Muscle layer of colon (tissue), 2 donors: ENCODE measurements around the gene COX7A1.
A peak's percentile ranks its signal among the peaks of the same experiment; 100 is the strongest.
"Not testable (repeated sequence)": the region's sequence is repeated elsewhere in the genome, so short reads cannot be mapped to it uniquely, and the experiment has no call there.

ENCODE experiments used
- H3K27ac ChIP-seq: one replicate; pipeline ENCODE4 v1.7.0; 2013; ENCODE audit warnings: low read depth, mild to moderate bottlenecking, low read length, moderate library complexity
- H3K27me3 ChIP-seq, 2 donors: one replicate each; pipeline ENCODE4 v1.7.0; 2013; ENCODE audit warnings: low read length in 2 of 2, mild to moderate bottlenecking in 2 of 2; ENCODE audit not compliant: insufficient read depth in 2 of 2, control insufficient read depth in 1 of 2
- H3K36me3 ChIP-seq: one replicate; pipeline ENCODE4 v1.7.0; 2013; ENCODE audit warnings: mild to moderate bottlenecking, low read length; ENCODE audit not compliant: insufficient read depth
- H3K4me1 ChIP-seq: one replicate; pipeline ENCODE4 v1.7.0; 2013; ENCODE audit warnings: mild to moderate bottlenecking, low read length; ENCODE audit not compliant: insufficient read depth
- H3K4me3 ChIP-seq, 2 donors: one replicate each; pipeline ENCODE4 v1.7.0; 2013; ENCODE audit warnings: low read length in 2 of 2, low read depth in 1 of 2, mild to moderate bottlenecking in 1 of 2, moderate library complexity in 1 of 2
- H3K9ac ChIP-seq: one replicate; pipeline ENCODE4 v1.7.0; 2013; ENCODE audit warnings: low read length
- H3K9me3 ChIP-seq: one replicate; pipeline ENCODE4 v1.7.0; 2013; ENCODE audit warnings: mild to moderate bottlenecking, low read length
- donor health status: abdominal sarcoma.
- donor health status: Adenocarcinoma of cecum.

The COX7A1 gene

GRCh38 chr19:36141039-36141927, 11.0 kb downstream of the COX7A1 start:
- Histone ChIP-seq H3K9ac (peak overlapping the region; percentile 27), H3K4me1 (peaks cover 21% of the 10 kb centered on the region)

GRCh38 chr19:36140304-36141038, 11.8 kb downstream of the COX7A1 start:
- H3K4me1 ChIP-seq, result peaks cover 22% of the 10 kb centered on the region
- H3K9ac ChIP-seq, result peak overlapping the region; percentile 100
- H3K4me3 ChIP-seq, result peak overlapping the region; percentile 84 to 96

More at GRCh38 chr19:36141039-36141927, 11.0 kb downstream of the COX7A1 start:
- no peaks in the 10 kb centered on the region for H3K27me3 ChIP-seq
- peaks cover 33% of the 10 kb centered on the region for H3K36me3 ChIP-seq
- H3K4me3 ChIP-seq, result peak overlapping the region; percentile 44 to 96
- peak overlapping the region; percentile 99 for H3K27ac ChIP-seq
- no peaks in the 10 kb centered on the region for H3K9me3 ChIP-seq

GRCh38 chr19:36139473-36140303, 12.6 kb downstream of the COX7A1 start, which contains the start of gene CAPNS1:
Gene CAPNS1, plus strand, starts transcription at chr19:36140066. Its CDS starts 946 bp downstream, at chr19:36141012.
- no peaks in the 10 kb centered on the region for H3K9me3 ChIP-seq
- H3K27me3 ChIP-seq, result no peaks in the 10 kb centered on the region
- peak within 1 kb of the TSS; percentile 84 to 96 for H3K4me3 ChIP-seq
- H3K4me1 ChIP-seq, result peaks cover 22% of the 10 kb centered on the region
- peaks cover 19% of the 10 kb centered on the region for H3K36me3 ChIP-seq
- peak within 1 kb of the TSS; percentile 100 for H3K27ac ChIP-seq
- peak within 1 kb of the TSS; percentile 100 for H3K9ac ChIP-seq

More at GRCh38 chr19:36140304-36141038, 11.8 kb downstream of the COX7A1 start:
- Histone ChIP-seq H3K27me3 (no peaks in the 10 kb centered on the region), H3K27ac (peak overlapping the region; percentile 99), H3K36me3 (peaks cover 24% of the 10 kb centered on the region), H3K9me3 (no peaks in the 10 kb centered on the region)

- Histone ChIP-seq H3K27me3 (no peaks in the 10 kb centered on the region), H3K36me3 (peaks cover 17% of the 10 kb centered on the region), H3K4me3 (peak overlapping the region in 1 of 2 donors; percentile 96), H3K27ac (peak overlapping the region; percentile 100), H3K9me3 (no peaks in the 10 kb centered on the region), H3K9ac (peak overlapping the region; percentile 84), H3K4me1 (peaks cover 22% of the 10 kb centered on the region)
Observed at GRCh38 chr19:36139120-36139472, 13.2 kb downstream of the COX7A1 start.

- H3K9ac ChIP-seq, result no peak overlapping the region
- H3K4me3 ChIP-seq, result no peak overlapping the region
- no peaks in the 10 kb centered on the region for H3K9me3 ChIP-seq
- peak overlapping the region; percentile 24 for H3K27ac ChIP-seq
- H3K4me1 ChIP-seq, result peaks cover 21% of the 10 kb centered on the region
- H3K27me3 ChIP-seq, result no peaks in the 10 kb centered on the region
- H3K36me3 ChIP-seq, result peaks cover 5% of the 10 kb centered on the region
Observed at GRCh38 chr19:36136964-36137686, 15.1 kb downstream of the COX7A1 start.

- not testable (repeated sequence) for H3K36me3 ChIP-seq, H3K9me3 ChIP-seq, H3K27me3 ChIP-seq, H3K4me3 ChIP-seq, H3K27ac ChIP-seq, H3K9ac ChIP-seq
- H3K4me1 ChIP-seq, result peaks cover 11% of the 10 kb centered on the region
Observed at GRCh38 chr19:36134867-36135266, 17.4 kb downstream of the COX7A1 start.

GRCh38 chr19:36131221-36131620, 21.0 kb downstream of the COX7A1 start:
- not testable (repeated sequence) for H3K4me1 ChIP-seq, H3K9me3 ChIP-seq, H3K27ac ChIP-seq, H3K4me3 ChIP-seq, H3K27me3 ChIP-seq, H3K9ac ChIP-seq, H3K36me3 ChIP-seq

- Histone ChIP-seq H3K36me3 (peaks cover 20% of the 10 kb centered on the region), H3K4me3 (peak overlapping the region; percentile 7 to 67), H3K9ac (peak overlapping the region; percentile 77), H3K27me3 (no peaks in the 10 kb centered on the region), H3K27ac (peak overlapping the region; percentile 98), H3K4me1 (peaks cover 7% of the 10 kb centered on the region), H3K9me3 (no peaks in the 10 kb centered on the region)
Observed at GRCh38 chr19:36128392-36128736, 23.9 kb downstream of the COX7A1 start.

- Histone ChIP-seq H3K9me3 (no peaks in the 10 kb centered on the region), H3K27ac (no peak overlapping the region), H3K4me3 (no peak overlapping the region), H3K36me3 (peaks cover 22% of the 10 kb centered on the region), H3K4me1 (peaks cover 7% of the 10 kb centered on the region), H3K9ac (no peak overlapping the region), H3K27me3 (no peaks in the 10 kb centered on the region)
Observed at GRCh38 chr19:36125557-36125956, 26.7 kb downstream of the COX7A1 start.

GRCh38 chr19:36121486-36122124, 30.6 kb downstream of the COX7A1 start:
- Histone ChIP-seq H3K27me3 (no peaks in the 10 kb centered on the region), H3K4me1 (peaks cover 6% of the 10 kb centered on the region), H3K36me3 (peaks cover 45% of the 10 kb centered on the region), H3K27ac (no peak overlapping the region), H3K4me3 (no peak overlapping the region), H3K9me3 (no peaks in the 10 kb centered on the region), H3K9ac (no peak overlapping the region)
